Kidney (tissue), 14 donors: ENCODE measurements around the gene PHAF1. TPM values are rescaled to one million over a fixed set of nuclear protein-coding genes. Genes with fewer than 3 reads are reported as not detected.
A peak's percentile ranks its signal among the peaks of the same experiment; 100 is the strongest.

Experiments
- DNase-seq, 5 donors: peaks; one replicate each; pipeline ENCODE4 v3.0.0-alpha.2; 2013 to 2020
- FAIRE-seq: peaks from 2 replicates; lab custom pipeline; 2012; peaks lifted over from hg19 to GRCh38; lab: Jason Lieb, UNC
- H3K27ac ChIP-seq, 2 donors: one replicate each; pipeline ENCODE4 v1.7.0; 2013; ENCODE audit warnings: low read depth in 2 of 2, low read length in 2 of 2, inconsistent platforms in 1 of 2
- H3K27me3 ChIP-seq: one replicate; pipeline ENCODE4 v1.7.1; 2013; ENCODE audit warnings: low read length, inconsistent platforms; ENCODE audit not compliant: control insufficient read depth, insufficient read depth
- H3K36me3 ChIP-seq, 3 donors: one replicate each; pipeline versions ENCODE4 v1.7.0 to v1.7.1; 2013; ENCODE audit warnings: low read length in 3 of 3, control low read depth in 1 of 3, inconsistent platforms in 1 of 3; ENCODE audit not compliant: insufficient read depth in 3 of 3, control insufficient read depth in 2 of 3
- H3K4me1 ChIP-seq, 3 donors: one replicate each; pipeline versions ENCODE4 v1.7.0 to v1.7.1; 2013; ENCODE audit warnings: low read length in 3 of 3, inconsistent platforms in 1 of 3, low read depth in 1 of 3; ENCODE audit not compliant: control insufficient read depth in 2 of 3, insufficient read depth in 2 of 3
- H3K4me3 ChIP-seq, 3 donors: one replicate each; pipeline versions ENCODE4 v1.7.0 to v1.8.1; 2013; ENCODE audit warnings: low read length in 3 of 3, control low read depth in 1 of 3, inconsistent platforms in 1 of 3
- H3K9ac ChIP-seq, 3 donors: one replicate each; pipeline versions ENCODE4 v1.7.0 to v1.7.1; 2013; ENCODE audit warnings: low read length in 3 of 3, control low read depth in 1 of 3, inconsistent platforms in 1 of 3
- H3K9me3 ChIP-seq, 3 donors: one replicate each; pipeline versions ENCODE4 v1.7.0 to v1.7.1; 2013; ENCODE audit warnings: low read length in 3 of 3, control low read depth in 1 of 3, inconsistent platforms in 1 of 3; ENCODE audit not compliant: control insufficient read depth in 2 of 3, insufficient read depth in 1 of 3
- CTCF ChIP-seq: IDR thresholded peaks from 3 replicates; pipeline ENCODE4 v1.5.1; 2012; ENCODE audit warnings: mild to moderate bottlenecking, moderate library complexity, borderline replicate concordance; ENCODE audit not compliant: insufficient read depth; ENCODE audit errors: extremely low read depth
- intact Hi-C: fragments of 100-400 bp; cut with DNase I; formaldehyde crosslinking; loops from one replicate; pipeline ENCODE4 v1.11.1; 2022
- polyA plus RNA-seq: library from polyadenylated mRNA; stranded (reverse); fragments of 350-450 nt; fragmentation: Illumina TruSeq; extraction: RNeasy Lipid Tissue Mini Kit (QIAGEN cat#74804); gene quantifications from one replicate; pipeline ENCODE4 v1.2.3, GENCODE V29; 2014; ENCODE audit warnings: low read depth, low replicate concordance; ENCODE audit not compliant: insufficient read depth
- total RNA-seq: library from RNA; stranded (reverse); fragmentation: NEBNext Ultra II Directional; extraction: Animal tissue kit (Norgen Biotek cat#: 25700); gene quantifications from one replicate; pipeline ENCODE4 v1.2.1, GENCODE V29; 2021
- donor health status: control.
- donor health status: control.
- donor health status: control.
- donor health status: control.
- donor health status: control.
- donor health status: DM: yes; HTN: yes; CAD: no.
- donor health status: Normal renal cell carcinoma (clear cell type).

Gene PHAF1
- total and polyA plus RNA-seq, 2 donors from 2014 or later = 14.3 to 16.9 TPM

GRCh38 chr16:67197704-67198103 lies 88.0 kb downstream of the PHAF1 start:
- peak overlapping the region in 1 of 2 donors; percentile 78 for H3K27ac ChIP-seq
- DNase-seq (peak in 1 of 5 donors; percentile 48), FAIRE-seq (no peak)
- intact Hi-C loops = no loop called here
- peak overlapping the region in 1 of 3 donors; percentile 34 for H3K9ac ChIP-seq
- no peak overlapping the region for H3K4me3 ChIP-seq
- peaks cover 7 to 52% (median 30%) of the 10 kb centered on the region in 3 donors for H3K36me3 ChIP-seq
- H3K4me1 ChIP-seq = peaks cover 0 to 40% (median 34%) of the 10 kb centered on the region in 3 donors
- H3K9me3 ChIP-seq = no peaks in the 10 kb centered on the region
- TF ChIP-seq CTCF = no peak
- no peaks in the 10 kb centered on the region for H3K27me3 ChIP-seq

Other genes starting within 250 kb of the PHAF1 start
- gene PDP2, start 229.4 kb upstream of the PHAF1 start, total RNA-seq = 9.2 TPM
- gene PDP2, start 229.4 kb upstream of the PHAF1 start, polyA plus RNA-seq = 5.1 TPM
- 1,188 TPM for gene CDH16, start 191.1 kb upstream of the PHAF1 start, total RNA-seq
- gene CDH16, start 191.1 kb upstream of the PHAF1 start, polyA plus RNA-seq = 1,180 TPM
- 90.9 TPM for gene RRAD, start 184.4 kb upstream of the PHAF1 start, total RNA-seq
- gene RRAD, start 184.4 kb upstream of the PHAF1 start, polyA plus RNA-seq = 14.3 TPM
- gene CIAO2B, start 175.5 kb upstream of the PHAF1 start, total RNA-seq = 71.2 TPM
- 284 TPM for gene CIAO2B, start 175.5 kb upstream of the PHAF1 start, polyA plus RNA-seq
- gene CES2, start 174.4 kb upstream of the PHAF1 start, total RNA-seq = 72.1 TPM
- gene CES2, start 174.4 kb upstream of the PHAF1 start, polyA plus RNA-seq = 76.9 TPM
- 2.1 TPM for gene CES3, start 148.7 kb upstream of the PHAF1 start, total RNA-seq
- gene CES3, start 148.7 kb upstream of the PHAF1 start, polyA plus RNA-seq = 7.8 TPM
- 31.7 TPM for gene CES4A, start 121.4 kb upstream of the PHAF1 start, total RNA-seq
- gene CES4A, start 121.4 kb upstream of the PHAF1 start, polyA plus RNA-seq = 14.9 TPM
- 57.3 TPM for gene CBFB, start 80.8 kb upstream of the PHAF1 start, total RNA-seq
- gene CBFB, start 80.8 kb upstream of the PHAF1 start, polyA plus RNA-seq = 9.7 TPM
- gene B3GNT9, start 41.1 kb downstream of the PHAF1 start, total RNA-seq = 16.7 TPM
- gene B3GNT9, start 41.1 kb downstream of the PHAF1 start, polyA plus RNA-seq = 12.1 TPM
- 27.1 TPM for gene TRADD, start 50.0 kb downstream of the PHAF1 start, total RNA-seq
- gene TRADD, start 50.0 kb downstream of the PHAF1 start, polyA plus RNA-seq = 30.2 TPM
- gene FBXL8, start 50.0 kb downstream of the PHAF1 start, total RNA-seq = 19.8 TPM
- 9.5 TPM for gene FBXL8, start 50.0 kb downstream of the PHAF1 start, polyA plus RNA-seq
- gene HSF4, start 54.8 kb downstream of the PHAF1 start, total RNA-seq = 37.9 TPM
- 26.7 TPM for gene HSF4, start 54.8 kb downstream of the PHAF1 start, polyA plus RNA-seq
- 36.4 TPM for gene NOL3, start 60.6 kb downstream of the PHAF1 start, total RNA-seq
- 35.3 TPM for gene NOL3, start 60.6 kb downstream of the PHAF1 start, polyA plus RNA-seq
- gene MATCAP1, start 74.0 kb downstream of the PHAF1 start, total RNA-seq = 38.8 TPM
- gene MATCAP1, start 74.0 kb downstream of the PHAF1 start, polyA plus RNA-seq = 15.5 TPM
- 7.2 TPM for gene EXOC3L1, start 80.2 kb downstream of the PHAF1 start, total RNA-seq
- 9.9 TPM for gene EXOC3L1, start 80.2 kb downstream of the PHAF1 start, polyA plus RNA-seq
- gene E2F4, start 82.2 kb downstream of the PHAF1 start, total RNA-seq = 54.4 TPM
- gene E2F4, start 82.2 kb downstream of the PHAF1 start, polyA plus RNA-seq = 39.1 TPM
- 24.2 TPM for gene ELMO3, start 89.2 kb downstream of the PHAF1 start, total RNA-seq
- gene ELMO3, start 89.2 kb downstream of the PHAF1 start, polyA plus RNA-seq = 33.1 TPM
- gene TMEM208, start 117.2 kb downstream of the PHAF1 start, total RNA-seq = 47.1 TPM
- gene TMEM208, start 117.2 kb downstream of the PHAF1 start, polyA plus RNA-seq = 145 TPM
- 30.4 TPM for gene FHOD1, start 137.5 kb downstream of the PHAF1 start, total RNA-seq
- 21.0 TPM for gene FHOD1, start 137.5 kb downstream of the PHAF1 start, polyA plus RNA-seq
- 1.1 TPM for gene SLC9A5, start 139.0 kb downstream of the PHAF1 start, total RNA-seq
- gene SLC9A5, start 139.0 kb downstream of the PHAF1 start, polyA plus RNA-seq = 0.92 TPM
- gene PLEKHG4, start 169.6 kb downstream of the PHAF1 start, total RNA-seq = 10.1 TPM
- gene PLEKHG4, start 169.6 kb downstream of the PHAF1 start, polyA plus RNA-seq = 2.6 TPM
- gene KCTD19, start 216.8 kb downstream of the PHAF1 start, total RNA-seq = 0.31 TPM
- not detected for gene KCTD19, start 216.8 kb downstream of the PHAF1 start, polyA plus RNA-seq
- 2.6 TPM for gene LRRC36, start 216.9 kb downstream of the PHAF1 start, total RNA-seq
- 3.1 TPM for gene LRRC36, start 216.9 kb downstream of the PHAF1 start, polyA plus RNA-seq